GM12878 (cell line): ENCODE results near the gene FAM107A. TPM values are rescaled to one million over a fixed set of nuclear protein-coding genes. Genes with fewer than 3 reads are reported as not detected.

Experiments used
- ATAC-seq: fragments of 200-7000 bp; cut with Tn5 transposase; 3 replicates; pipeline ENCODE4 v1.9.1; 2020; ENCODE audit warnings: mild to moderate bottlenecking, moderate library complexity
- BruUV-seq: library from RNA; stranded (reverse); fragments of 400-500 nt; replicated peaks from 2 replicates; lab custom pipeline; 2021; lab: Mats Ljungman, UMichigan
- CTCF ChIA-PET: fragments of 300-600 bp; sonication (Branson Sonifier 250); formaldehyde crosslinking; extraction: SDS; loops from one replicate; lab custom pipeline; 2021; ENCODE audit warnings: inconsistent platforms; lab: Yijun Ruan, JAX
- POLR2A ChIA-PET: fragments of 350-600 bp; formaldehyde crosslinking; extraction: SDS; loops from one replicate; lab custom pipeline; 2021; ENCODE audit warnings: inconsistent platforms; lab: Charles Lee
- RAD21 ChIA-PET: fragments of 300-600 bp; sonication (Branson Sonifier 250); formaldehyde crosslinking; loops from one replicate; lab custom pipeline; 2023; ENCODE audit warnings: antibody characterized with exemption; ENCODE audit not compliant: unreplicated experiment; lab: Charles Lee
- SMC1A ChIA-PET: fragments of 300-600 bp; sonication (Branson Sonifier 250); formaldehyde crosslinking; loops from one replicate; lab custom pipeline; 2023; ENCODE audit not compliant: unreplicated experiment, uncharacterized antibody; lab: Charles Lee
- DNase-seq: peaks from one replicate; pipeline ENCODE4 v3.0.0-alpha.2; 2011; ENCODE audit warnings: low read depth, low spot score
- FAIRE-seq: peaks from 3 replicates; lab custom pipeline; 2011; peaks lifted over from hg19 to GRCh38; lab: Jason Lieb, UNC
- H2AFZ ChIP-seq: 2 replicates; pipeline ENCODE4 v1.6.0; 2011; ENCODE audit warnings: low read depth, low read length, control low read depth; ENCODE audit not compliant: control insufficient read depth
- H3K27ac ChIP-seq: 2 replicates; pipeline ENCODE4 v1.5.1; 2011; ENCODE audit warnings: control low read depth; ENCODE audit not compliant: control insufficient read depth, insufficient read depth
- H3K27me3 ChIP-seq, 2 experiments: replicated peaks in 1 of 2; 2 replicates each; pipeline versions ENCODE4 v1.6.0 to v1.6.1; 2011; ENCODE audit warnings: low read length in 1 of 2; ENCODE audit not compliant: control insufficient read depth in 2 of 2, insufficient read depth in 2 of 2
- H3K36me3 ChIP-seq, 2 experiments: 2 replicates each; pipeline ENCODE4 v1.5.1; 2011; ENCODE audit warnings: low read length in 1 of 2; ENCODE audit not compliant: control insufficient read depth in 2 of 2, insufficient read depth in 2 of 2
- H3K4me1 ChIP-seq: 2 replicates; pipeline ENCODE4 v1.6.1; 2011; ENCODE audit warnings: mild to moderate bottlenecking, low read length, moderate library complexity, mixed read lengths; ENCODE audit not compliant: control insufficient read depth, insufficient read depth
- H3K4me2 ChIP-seq: 2 replicates; pipeline ENCODE4 v1.6.0; 2011; ENCODE audit warnings: control low read depth; ENCODE audit not compliant: control insufficient read depth, insufficient read depth
- H3K4me3 ChIP-seq: fragments of 200-600 bp; sonication (generic); 2 replicates; pipeline ENCODE4 v1.5.1; 2016
- H3K79me2 ChIP-seq: 2 replicates; pipeline ENCODE4 v1.6.0; 2011; ENCODE audit warnings: low read length; ENCODE audit not compliant: control insufficient read depth, insufficient read depth
- H3K9ac ChIP-seq: 2 replicates; pipeline ENCODE4 v1.8.0; 2011; ENCODE audit warnings: low read length, control low read depth, mixed read lengths; ENCODE audit not compliant: control insufficient read depth, insufficient read depth
- H3K9me3 ChIP-seq: replicated peaks from 3 replicates; pipeline ENCODE4 v1.5.1; 2011; ENCODE audit warnings: mild to moderate bottlenecking, low read length; ENCODE audit not compliant: control insufficient read depth, insufficient read depth
- H4K20me1 ChIP-seq: 2 replicates; pipeline ENCODE4 v1.6.0; 2011; ENCODE audit not compliant: control insufficient read depth, insufficient read depth
- ASH2L ChIP-seq: fragments of 300-600, 200-600 bp; sonication (generic); IDR thresholded peaks from 2 replicates; pipeline ENCODE4 v1.6.1; 2017; ENCODE audit warnings: low read depth, mild to moderate bottlenecking, borderline replicate concordance
- KLF5 ChIP-seq: fragments of 450-650 bp; IDR thresholded peaks from 2 replicates; pipeline ENCODE4 v1.6.1; 2014; ENCODE audit warnings: mild to moderate bottlenecking; ENCODE audit not compliant: partially characterized antibody
- MTA3 ChIP-seq: IDR thresholded peaks from 2 replicates; pipeline ENCODE4 v1.6.1; 2012; ENCODE audit warnings: low read length, inconsistent platforms, borderline replicate concordance
- RELB ChIP-seq: fragments of 450-650 bp; IDR thresholded peaks from 2 replicates; pipeline ENCODE4 v1.6.1; 2017; ENCODE audit warnings: low read depth, mild to moderate bottlenecking, moderate library complexity
- SRF ChIP-seq, 2 experiments: IDR thresholded peaks; 2 replicates each; pipeline ENCODE4 v1.6.1; 2011; ENCODE audit warnings: low read depth in 2 of 2, low read length in 2 of 2, mild to moderate bottlenecking in 1 of 2, moderate library complexity in 1 of 2
- SUPT20H ChIP-seq: IDR thresholded peaks from 2 replicates; pipeline ENCODE4 v1.6.1; 2011; ENCODE audit warnings: low read depth, mild to moderate bottlenecking, low read length, moderate library complexity, borderline replicate concordance; ENCODE audit not compliant: control insufficient read depth
- YBX1 ChIP-seq: fragments of 450-650 bp; IDR thresholded peaks from 2 replicates; pipeline ENCODE4 v1.6.1; 2016; ENCODE audit warnings: antibody characterized with exemption
- ZNF384 ChIP-seq: IDR thresholded peaks from 2 replicates; pipeline ENCODE4 v1.6.1; 2012; ENCODE audit warnings: low read depth, mild to moderate bottlenecking, low read length, improper control_type of control experiment, borderline replicate concordance
- WGBS: methylation state at CpG from one replicate; pipeline ENCODE4 v1.1.6; 2016; ENCODE audit warnings: low lambda C conversion rate; ENCODE audit not compliant: insufficient replicate concordance, insufficient coverage; ENCODE audit errors: missing lambda C conversion rate; 5-methylcytosine and 5-hydroxymethylcytosine counted together
- in situ Hi-C: fragments of 300-500 bp; cut with MboI; formaldehyde crosslinking; loops from 9 replicates; pipeline ENCODE4 v1.14.3; 2018; ENCODE audit warnings: mixed read lengths
- intact Hi-C: fragments of 100-400 bp; cut with micrococcal nuclease; formaldehyde crosslinking; loops from one replicate; pipeline ENCODE4 v1.14.2; 2022; ENCODE audit not compliant: unreplicated experiment
- polyA plus RNA-seq, 11 experiments: library from polyadenylated mRNA; depleted of rRNA in 4 of 11; unstranded in 6 of 11; stranded (reverse) in 5 of 11; fragments of >200 nt; fragmentation: Nextera tagmentation in 4 of 11; fragmentation: Illumina TruSeq in 1 of 11; extraction: Ambion mirVana in 4 of 11; extraction: Trizol in 1 of 11; gene quantifications; 1 replicate in 1 of 11; 2 replicates in 10 of 11; pipeline versions ENCODE4 v1.2.1 to v1.2.3, GENCODE V29; 2011 to 2016; ENCODE audit warnings: inconsistent platforms in 2 of 11, missing spikeins in 2 of 11, low read depth in 1 of 11
- total RNA-seq, 4 experiments: library from RNA; depleted of rRNA in 3 of 4; stranded (reverse); fragments of >200 nt in 3 of 4; fragmentation: Illumina TruSeq in 1 of 4; extraction: Trizol in 1 of 4; gene quantifications; 2 replicates each; pipeline versions ENCODE4 v1.2.1 to v1.2.3, GENCODE V29; 2013 to 2021

Gene FAM107A
- total and polyA plus RNA-seq, 10 of the 15 experiments (the other 5 are each of a cell fraction or from before 2014, with no cell fraction given): not detected

- no peaks in the 10 kb centered on the region for H4K20me1 ChIP-seq
- CTCF ChIA-PET: interaction anchor here (4.1 kb wide), 1 partner anchor 12 kb away, joined by 32 read pairs; no protein-coding TSS in a partner anchor
- POLR2A ChIA-PET: interaction anchor here (0.7 kb wide), 1 partner anchor 534 kb away, joined by 4 read pairs; no protein-coding TSS in a partner anchor
- BruUV-seq: no TSS peak
- no peak overlapping the region for H3K27ac ChIP-seq
- RAD21 ChIA-PET: interaction anchor here (0.8 kb wide), 1 partner anchor 11 kb away, joined by 5 read pairs; no protein-coding TSS in a partner anchor
- 0 out of 4 replicates have a peak, but pooled peaks cover 0 to 3% of the 10 kb centered on the region in 2 experiments for H3K27me3 ChIP-seq
- no peaks in the 10 kb centered on the region for H3K4me1 ChIP-seq
- WGBS: 14% methylated on average over 6 of the region's 6 CpGs
- in situ Hi-C loops (no loop called here), intact Hi-C loops (no loop called here)
- ATAC-seq: no peak
- H3K9me3 ChIP-seq: no peaks in the 10 kb centered on the region
- FAIRE-seq: no peak
- H2AFZ ChIP-seq: no peak overlapping the region
- no peak overlapping the region for H3K4me3 ChIP-seq
- no peak overlapping the region for H3K4me2 ChIP-seq
- no peak for TF ChIP-seq ZNF384
- no peak for TF ChIP-seq YBX1
- TF ChIP-seq MTA3: no peak
- no peak for TF ChIP-seq SUPT20H
- no peak overlapping the region for H3K9ac ChIP-seq
- SMC1A ChIA-PET: no interaction called here
- H3K36me3 ChIP-seq: no peaks in the 10 kb centered on the region
- DNase-seq: no peak
- H3K79me2 ChIP-seq: no peaks in the 10 kb centered on the region
These were observed 20.4 kb downstream of the FAM107A start for GRCh38 chr3:58556761-58557221.

GRCh38 chr3:58556001-58556400 is 21.2 kb downstream of the FAM107A start:
- intact Hi-C loops: no loop called here
- in situ Hi-C loops: no loop called here
- WGBS: 29% methylated on average over 5 of the region's 5 CpGs
- no peaks in the 10 kb centered on the region for H3K9me3 ChIP-seq
- no peak for FAIRE-seq
- no TSS peak for BruUV-seq
- TF ChIP-seq SRF (IDR thresholded peaks at IDR 0.05; ENCODE audit: low read depth in 2 of 2, low read length in 2 of 2) (no peak), KLF5 (no peak), RELB (no peak), ASH2L (no peak)
- POLR2A ChIA-PET: no interaction called here
- H3K4me2 ChIP-seq: no peak overlapping the region
- H3K9ac ChIP-seq: no peak overlapping the region
- CTCF ChIA-PET: interaction anchor here (4.1 kb wide), 1 partner anchor 13 kb away, joined by 32 read pairs; no protein-coding TSS in a partner anchor
- no peak overlapping the region for H3K4me3 ChIP-seq
- no peak for ATAC-seq
- RAD21 ChIA-PET: no interaction called here
- no peak overlapping the region for H2AFZ ChIP-seq
- H3K79me2 ChIP-seq: no peaks in the 10 kb centered on the region
- H3K4me1 ChIP-seq: no peaks in the 10 kb centered on the region
- DNase-seq: no peak
- no peaks in the 10 kb centered on the region for H3K36me3 ChIP-seq
- H3K27me3 ChIP-seq: 0 out of 4 replicates have a peak, but pooled peaks cover 0 to 3% of the 10 kb centered on the region in 2 experiments
- H4K20me1 ChIP-seq: no peaks in the 10 kb centered on the region
- SMC1A ChIA-PET: interaction anchor here (1.4 kb wide), 1 partner anchor 22 kb away, joined by 3 read pairs; no protein-coding TSS in a partner anchor
- H3K27ac ChIP-seq: no peak overlapping the region
